Nephron progenitor cell (in vitro differentiated cells): ENCODE measurements around the gene CAPZB.

ENCODE experiments used
- DNase-seq: peaks from one replicate; pipeline ENCODE4 v3.0.0; 2021
- H3K27ac Mint-ChIP-seq: 2 replicates; pipeline ENCODE4 v1.8.0; 2021; ENCODE audit warnings: mild to moderate bottlenecking, moderate library complexity, mixed read lengths
- H3K27me3 Mint-ChIP-seq: 2 replicates; pipeline ENCODE4 v1.8.0; 2021; ENCODE audit warnings: mild to moderate bottlenecking, low read depth, mixed read lengths; ENCODE audit not compliant: poor library complexity
- H3K36me3 Mint-ChIP-seq: 2 replicates; pipeline ENCODE4 v1.8.0; 2021; ENCODE audit warnings: low read depth, mixed read lengths
- H3K4me1 Mint-ChIP-seq: 2 replicates; pipeline ENCODE4 v1.8.0; 2021; ENCODE audit warnings: mixed read lengths
- H3K4me3 Mint-ChIP-seq: 2 replicates; pipeline ENCODE4 v1.8.0; 2021; ENCODE audit warnings: mild to moderate bottlenecking, moderate library complexity, mixed read lengths
- H3K9me3 Mint-ChIP-seq: 2 replicates; pipeline ENCODE4 v1.8.0; 2021; ENCODE audit warnings: mild to moderate bottlenecking, moderate library complexity, mixed read lengths
- CTCF ChIP-seq: fragments of 200-600 bp; sonication (generic); IDR thresholded peaks from 2 replicates; pipeline ENCODE4 v1.5.0; 2021; ENCODE audit warnings: antibody characterized with exemption

Gene CAPZB

GRCh38 chr1:19359357-19359756, 126.0 kb downstream of the CAPZB start:
- no peak for DNase-seq
- Mint-ChIP-seq H3K27ac (no peak overlapping the region), H3K4me1 (peaks cover 46% of the 10 kb centered on the region), H3K27me3 (no peaks in the 10 kb centered on the region), H3K36me3 (peaks cover 22% of the 10 kb centered on the region), H3K9me3 (no peaks in the 10 kb centered on the region), H3K4me3 (no peak overlapping the region)
- no peak for TF ChIP-seq CTCF

GRCh38 chr1:19358710-19359109, 126.6 kb downstream of the CAPZB start:
- H3K4me1 Mint-ChIP-seq = peaks cover 50% of the 10 kb centered on the region
- no peak overlapping the region for H3K4me3 Mint-ChIP-seq
- DNase-seq = no peak
- H3K9me3 Mint-ChIP-seq = no peaks in the 10 kb centered on the region
- H3K36me3 Mint-ChIP-seq = peaks cover 22% of the 10 kb centered on the region
- TF ChIP-seq CTCF = no peak
- no peak overlapping the region for H3K27ac Mint-ChIP-seq
- H3K27me3 Mint-ChIP-seq = no peaks in the 10 kb centered on the region

- Mint-ChIP-seq H3K27me3 (no peaks in the 10 kb centered on the region), H3K4me3 (no peak overlapping the region), H3K27ac (no peak overlapping the region), H3K9me3 (no peaks in the 10 kb centered on the region), H3K36me3 (peaks cover 24% of the 10 kb centered on the region), H3K4me1 (peaks cover 49% of the 10 kb centered on the region)
- no peak for DNase-seq
- no peak for TF ChIP-seq CTCF
Measured at GRCh38 chr1:19357299-19357986, 127.9 kb downstream of the CAPZB start.

GRCh38 chr1:19356266-19356665, 129.1 kb downstream of the CAPZB start:
- Mint-ChIP-seq H3K4me1 (peaks cover 45% of the 10 kb centered on the region), H3K27me3 (no peaks in the 10 kb centered on the region), H3K9me3 (no peaks in the 10 kb centered on the region), H3K27ac (no peak overlapping the region), H3K36me3 (peaks cover 32% of the 10 kb centered on the region), H3K4me3 (no peak overlapping the region)
- DNase-seq = no peak
- TF ChIP-seq CTCF = no peak

GRCh38 chr1:19354531-19354981, 130.8 kb downstream of the CAPZB start:
- Mint-ChIP-seq H3K9me3 (no peaks in the 10 kb centered on the region), H3K27me3 (no peaks in the 10 kb centered on the region), H3K4me3 (no peak overlapping the region), H3K27ac (peak overlapping the region; percentile 91), H3K36me3 (peaks cover 37% of the 10 kb centered on the region), H3K4me1 (peaks cover 29% of the 10 kb centered on the region)
- DNase-seq = no peak
- no peak for TF ChIP-seq CTCF

- Mint-ChIP-seq H3K27ac (peak overlapping the region; percentile 78), H3K9me3 (no peaks in the 10 kb centered on the region), H3K36me3 (peaks cover 37% of the 10 kb centered on the region), H3K27me3 (peaks cover 2% of the 10 kb centered on the region), H3K4me1 (peaks cover 29% of the 10 kb centered on the region), H3K4me3 (no peak overlapping the region)
- no peak for DNase-seq
- no peak for TF ChIP-seq CTCF
Measured at GRCh38 chr1:19353596-19353995, 131.7 kb downstream of the CAPZB start.
